Mesenchymal stem cell (in vitro differentiated cells and primary cell): Measurements from ENCODE around the gene THBD.

Experiments used
- DNase-seq: peaks from one replicate; pipeline ENCODE4 v3.0.0-alpha.2; 2013
- H2AFZ ChIP-seq: one replicate; pipeline ENCODE4 v1.6.1; 2013; ENCODE audit warnings: low read depth, mild to moderate bottlenecking, control low read depth, inconsistent platforms, low read length, moderate library complexity
- H2AK5ac ChIP-seq: 2 replicates; pipeline ENCODE4 v1.6.1; 2013; ENCODE audit warnings: low read length, moderate library complexity, mild to moderate bottlenecking, inconsistent platforms; ENCODE audit not compliant: severe bottlenecking
- H2BK120ac ChIP-seq: one replicate; pipeline ENCODE4 v1.6.1; 2013; ENCODE audit warnings: low read depth, mild to moderate bottlenecking, inconsistent platforms, low read length, moderate library complexity
- H2BK12ac ChIP-seq, 2 experiments: one replicate each; pipeline ENCODE4 v1.6.1; 2013; ENCODE audit warnings: inconsistent platforms in 2 of 2, low read length in 2 of 2, mild to moderate bottlenecking in 2 of 2, moderate library complexity in 2 of 2, control low read depth in 1 of 2
- H2BK15ac ChIP-seq: one replicate; pipeline ENCODE4 v1.6.1; 2013; ENCODE audit warnings: mild to moderate bottlenecking, low read depth, inconsistent platforms; ENCODE audit not compliant: poor library complexity, severe bottlenecking
- H2BK5ac ChIP-seq: 2 replicates; pipeline ENCODE4 v1.6.1; 2013; ENCODE audit warnings: low read depth, mild to moderate bottlenecking, low read length, control low read depth, inconsistent platforms; ENCODE audit not compliant: poor library complexity, severe bottlenecking
- H3K14ac ChIP-seq, 2 experiments: one replicate each; pipeline ENCODE4 v1.6.1; 2013; ENCODE audit warnings: inconsistent platforms in 2 of 2, low read length in 2 of 2, control low read depth in 1 of 2, mild to moderate bottlenecking in 1 of 2, moderate library complexity in 1 of 2
- H3K18ac ChIP-seq, 2 experiments: one replicate each; pipeline ENCODE4 v1.6.1; 2013; ENCODE audit warnings: inconsistent platforms in 2 of 2, low read length in 2 of 2, control low read depth in 1 of 2, low read depth in 1 of 2, mild to moderate bottlenecking in 1 of 2
- H3K23ac ChIP-seq, 2 experiments: one replicate each; pipeline ENCODE4 v1.6.1; 2013; ENCODE audit warnings: inconsistent platforms in 2 of 2, low read length in 2 of 2, mild to moderate bottlenecking in 2 of 2, moderate library complexity in 2 of 2, control low read depth in 1 of 2
- H3K27ac ChIP-seq: 2 replicates; pipeline ENCODE4 v1.5.1; 2013; ENCODE audit warnings: mild to moderate bottlenecking, moderate library complexity, low read length, control low read depth, inconsistent platforms; ENCODE audit not compliant: poor library complexity, severe bottlenecking
- H3K27me3 ChIP-seq, 2 experiments: 2 replicates each; pipeline versions ENCODE4 v1.6.1 to v1.7.0; 2013; ENCODE audit warnings: low read length in 2 of 2, mild to moderate bottlenecking in 2 of 2, moderate library complexity in 2 of 2, control low read depth in 1 of 2, inconsistent platforms in 1 of 2; ENCODE audit not compliant: control insufficient read depth in 1 of 2, insufficient read depth in 1 of 2
- H3K36me3 ChIP-seq, 2 experiments: 2 replicates each; pipeline versions ENCODE4 v1.6.1 to v1.7.0; 2013; ENCODE audit warnings: low read length in 2 of 2, control low read depth in 1 of 2, inconsistent platforms in 1 of 2, low read depth in 1 of 2, mild to moderate bottlenecking in 1 of 2; ENCODE audit not compliant: insufficient read depth in 2 of 2, control insufficient read depth in 1 of 2
- H3K4ac ChIP-seq, 2 experiments: one replicate each; pipeline ENCODE4 v1.6.1; 2013; ENCODE audit warnings: inconsistent platforms in 2 of 2, low read length in 2 of 2, mild to moderate bottlenecking in 2 of 2, moderate library complexity in 2 of 2, control low read depth in 1 of 2, low read depth in 1 of 2
- H3K4me1 ChIP-seq: 2 replicates; pipeline ENCODE4 v1.6.1; 2013; ENCODE audit warnings: low read depth, low read length, control low read depth; ENCODE audit not compliant: control insufficient read depth, insufficient read depth
- H3K4me2 ChIP-seq: 2 replicates; pipeline ENCODE4 v1.6.1; 2013; ENCODE audit warnings: low read length, mild to moderate bottlenecking, inconsistent platforms; ENCODE audit not compliant: poor library complexity, severe bottlenecking
- H3K4me3 ChIP-seq, 2 experiments: 2 replicates each; pipeline versions ENCODE4 v1.5.1 to v1.7.0; 2013; ENCODE audit warnings: low read length in 2 of 2, mild to moderate bottlenecking in 2 of 2, control low read depth in 1 of 2, low read depth in 1 of 2; ENCODE audit not compliant: insufficient read depth in 1 of 2
- H3K79me1 ChIP-seq: replicated peaks from 2 replicates; pipeline ENCODE4 v1.6.1; 2013; ENCODE audit warnings: mild to moderate bottlenecking, control low read depth, low read length, inconsistent platforms; ENCODE audit not compliant: poor library complexity, severe bottlenecking
- H3K9ac ChIP-seq: 2 replicates; pipeline ENCODE4 v1.7.0; 2013; ENCODE audit warnings: mild to moderate bottlenecking, low read length, moderate library complexity
- H3K9me3 ChIP-seq: 2 replicates; pipeline ENCODE4 v1.7.0; 2013; ENCODE audit warnings: mild to moderate bottlenecking, low read length; ENCODE audit not compliant: control insufficient read depth
- H4K8ac ChIP-seq: one replicate; pipeline ENCODE4 v1.6.1; 2013; ENCODE audit warnings: inconsistent platforms, mild to moderate bottlenecking, low read length, moderate library complexity
- H4K91ac ChIP-seq: one replicate; pipeline ENCODE4 v1.6.1; 2013; ENCODE audit warnings: mild to moderate bottlenecking, low read length, inconsistent platforms
- WGBS: methylation state at CpG from one replicate; pipeline ENCODE4 v1.1.7; 2013; ENCODE audit warnings: mixed read lengths; 5-methylcytosine and 5-hydroxymethylcytosine counted together

THBD gene

DNA sequence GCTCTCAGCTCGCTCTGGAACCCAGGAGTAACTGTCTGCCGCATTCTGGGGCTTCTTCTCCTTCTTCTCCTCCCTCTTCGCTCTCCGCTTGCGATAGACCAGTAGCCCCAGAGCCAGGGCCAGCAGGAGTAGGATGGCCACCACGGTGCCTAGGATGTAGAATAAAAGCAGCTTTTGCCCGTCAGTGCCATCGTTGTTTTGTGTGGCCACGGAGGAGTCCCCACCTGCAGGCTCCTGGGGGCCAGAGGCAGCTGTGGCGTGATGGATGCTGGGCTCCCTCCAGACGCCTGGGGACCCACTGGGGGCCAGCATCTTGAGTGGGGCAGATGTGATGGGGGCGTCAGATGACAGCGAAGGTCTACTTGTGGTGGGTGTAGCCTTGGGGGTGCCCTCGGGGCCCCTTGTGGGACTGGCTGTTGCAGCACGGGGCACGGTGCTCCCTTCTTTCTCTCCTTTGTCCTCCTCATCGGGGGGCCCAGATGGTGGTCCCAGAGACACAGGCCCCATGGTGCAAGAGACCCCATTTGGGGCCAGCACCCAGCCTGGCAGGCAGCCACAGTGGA is 34.9 kb upstream of the THBD start:
- Histone ChIP-seq H3K27ac (no peak overlapping the region), H2BK15ac (no peak overlapping the region), H3K79me1 (no peaks in the 10 kb centered on the region), H3K4me1 (peaks cover 2% of the 10 kb centered on the region), H2BK12ac (no peak overlapping the region), H2BK120ac (no peak overlapping the region), H4K8ac (no peak overlapping the region), H3K23ac (no peak overlapping the region), H3K18ac (no peak overlapping the region), H3K9ac (no peak overlapping the region), H2BK5ac (no peak overlapping the region), H2AK5ac (no peak overlapping the region), H3K36me3 (no peaks in the 10 kb centered on the region), H2AFZ (no peak overlapping the region), H3K4me3 (no peak overlapping the region), H4K91ac (no peak overlapping the region), H3K27me3 (peaks cover 2 to 11% of the 10 kb centered on the region in 2 experiments), H3K4me2 (no peak overlapping the region), H3K14ac (no peak overlapping the region), H3K4ac (no peak overlapping the region), H3K9me3 (no peaks in the 10 kb centered on the region)
- 92% methylated on average over 17 of the region's 17 CpGs for whole genome bisulfite sequencing
- DNase-seq, result no peak

DNA sequence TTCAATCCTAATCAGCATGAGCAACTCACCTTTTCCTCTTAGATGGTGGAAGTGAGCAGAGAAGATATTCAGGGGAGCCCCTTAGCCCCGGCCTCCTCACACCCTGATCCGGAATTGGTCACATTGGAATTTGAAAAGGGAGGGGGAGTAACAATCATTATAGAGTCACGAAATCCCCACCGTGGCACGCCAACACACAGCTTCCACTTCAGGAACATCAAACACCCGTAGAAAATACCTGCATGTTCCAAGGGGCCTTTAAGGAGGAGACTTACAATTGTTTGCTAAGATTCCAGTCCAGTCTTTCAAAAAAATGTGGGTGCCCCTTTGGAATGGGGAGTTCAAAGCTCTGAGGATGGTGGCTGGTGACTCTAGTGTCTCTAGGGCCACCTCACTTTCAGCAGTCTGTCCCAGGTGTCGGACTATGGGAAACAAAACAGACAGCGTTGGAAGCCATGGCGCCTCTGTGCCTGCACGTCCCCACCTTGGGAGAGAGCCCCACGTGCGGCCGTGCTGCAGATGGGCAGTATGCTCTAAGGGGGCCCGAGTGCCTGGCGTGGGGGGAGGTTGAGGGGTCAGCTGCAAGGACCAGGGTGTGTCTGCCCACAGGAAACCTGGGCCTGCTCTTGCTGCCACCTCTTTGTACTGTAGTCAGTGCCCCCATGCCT is 34.2 kb upstream of the THBD start:
- DNase-seq, result no peak
- H2BK120ac ChIP-seq, result no peak overlapping the region
- no peak overlapping the region for H4K8ac ChIP-seq
- H3K4me3 ChIP-seq, result no peak overlapping the region
- no peak overlapping the region for H2BK5ac ChIP-seq
- no peak overlapping the region for H3K4ac ChIP-seq
- H3K4me1 ChIP-seq, result peaks cover 2% of the 10 kb centered on the region
- H3K23ac ChIP-seq, result no peak overlapping the region
- H3K36me3 ChIP-seq, result no peaks in the 10 kb centered on the region
- H2AFZ ChIP-seq, result no peak overlapping the region
- no peak overlapping the region for H4K91ac ChIP-seq
- no peak overlapping the region for H2BK12ac ChIP-seq
- H3K4me2 ChIP-seq, result no peak overlapping the region
- peaks cover 9 to 11% of the 10 kb centered on the region in 2 experiments for H3K27me3 ChIP-seq
- H3K18ac ChIP-seq, result no peak overlapping the region
- H3K9me3 ChIP-seq, result no peaks in the 10 kb centered on the region
- no peaks in the 10 kb centered on the region for H3K79me1 ChIP-seq
- H3K27ac ChIP-seq, result no peak overlapping the region
- H2BK15ac ChIP-seq, result no peak overlapping the region
- 94% methylated on average over 8 of the region's 15 CpGs for WGBS
- H3K14ac ChIP-seq, result no peak overlapping the region
- H2AK5ac ChIP-seq, result no peak overlapping the region
- H3K9ac ChIP-seq, result no peak overlapping the region

DNA sequence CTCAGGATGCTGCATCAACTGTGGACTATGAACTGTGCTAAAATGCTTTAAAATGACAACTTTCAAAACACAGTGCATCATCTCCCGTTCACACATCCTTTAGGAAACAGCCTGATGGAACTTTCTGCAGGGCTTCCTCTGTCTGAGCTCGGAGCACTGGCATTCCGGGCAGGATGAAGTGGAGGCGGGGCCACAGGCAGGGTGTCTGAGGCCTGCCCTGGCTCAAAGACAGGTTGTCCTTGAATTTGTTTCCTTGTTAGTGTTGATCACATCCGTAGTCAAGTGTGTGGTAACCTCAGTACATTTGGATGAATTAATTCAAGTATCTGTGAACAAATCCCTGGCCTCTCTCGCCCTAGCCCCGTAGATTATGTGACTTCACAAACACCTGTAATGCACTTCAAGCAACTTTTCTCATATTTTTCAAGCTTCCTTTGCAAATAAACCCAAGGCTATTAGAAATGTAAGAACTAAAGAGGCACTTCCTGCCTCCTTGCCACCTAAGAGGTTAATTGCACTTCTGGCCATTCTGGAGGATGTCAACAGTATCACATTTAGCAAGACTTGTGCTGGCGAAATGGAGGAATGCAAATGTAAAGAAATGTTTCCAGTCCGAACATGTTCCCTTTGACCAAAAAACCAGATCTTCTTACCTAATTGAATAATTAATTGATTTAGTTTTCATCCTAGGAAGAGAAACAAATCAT is 33.5 kb upstream of the THBD start:
- Histone ChIP-seq H3K4me3 (no peak overlapping the region), H3K4me2 (no peak overlapping the region), H3K23ac (no peak overlapping the region), H2AK5ac (no peak overlapping the region), H3K9me3 (no peaks in the 10 kb centered on the region), H3K27ac (no peak overlapping the region), H3K79me1 (no peaks in the 10 kb centered on the region), H3K9ac (no peak overlapping the region), H3K4ac (no peak overlapping the region), H2BK12ac (no peak overlapping the region), H3K14ac (no peak overlapping the region), H4K91ac (no peak overlapping the region), H3K18ac (no peak overlapping the region), H2AFZ (no peak overlapping the region), H2BK5ac (no peak overlapping the region), H3K27me3 (peaks cover 8 to 14% of the 10 kb centered on the region in 2 experiments), H2BK120ac (no peak overlapping the region), H4K8ac (no peak overlapping the region), H2BK15ac (no peak overlapping the region), H3K36me3 (no peaks in the 10 kb centered on the region), H3K4me1 (peaks cover 2% of the 10 kb centered on the region)
- 40% methylated on average over 6 of the region's 9 CpGs for WGBS
- DNase-seq, result no peak

DNA sequence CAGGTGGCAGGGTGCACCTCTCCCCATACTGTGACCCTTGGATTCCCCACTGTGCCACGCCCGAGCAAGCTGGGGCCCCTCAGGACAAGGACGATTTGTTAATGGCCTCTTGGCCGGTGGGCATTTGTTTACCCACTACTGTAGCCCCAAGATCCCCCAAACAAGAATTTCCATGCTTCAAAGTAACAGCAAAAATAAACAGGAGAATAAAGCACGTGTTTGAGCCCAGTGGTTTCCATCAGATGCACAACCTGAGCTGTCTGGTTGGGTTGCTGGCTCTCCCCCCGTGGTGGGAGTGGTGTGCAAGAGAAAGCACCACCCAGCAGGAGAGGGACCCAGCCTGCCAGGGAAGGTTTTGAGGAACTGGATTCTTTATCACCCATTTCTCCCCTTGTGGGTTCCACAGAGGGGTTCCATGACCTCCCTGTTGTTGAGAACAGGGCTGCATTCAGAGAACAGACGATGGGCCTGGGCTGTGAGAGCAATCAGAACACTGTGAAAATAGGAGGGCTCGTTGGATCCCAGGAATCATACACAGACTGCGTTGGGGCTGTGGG is 31.9 kb upstream of the THBD start:
- WGBS, result 87% methylated on average over 9 of the region's 9 CpGs
- no peak overlapping the region for H4K8ac ChIP-seq
- H2AK5ac ChIP-seq, result no peak overlapping the region
- H2BK120ac ChIP-seq, result no peak overlapping the region
- H3K4me3 ChIP-seq, result no peak overlapping the region
- H3K4me1 ChIP-seq, result peaks cover 1% of the 10 kb centered on the region
- no peaks in the 10 kb centered on the region for H3K9me3 ChIP-seq
- no peaks in the 10 kb centered on the region for H3K36me3 ChIP-seq
- H3K9ac ChIP-seq, result no peak overlapping the region
- H3K18ac ChIP-seq, result no peak overlapping the region
- no peak overlapping the region for H3K4ac ChIP-seq
- no peak overlapping the region for H3K4me2 ChIP-seq
- no peak overlapping the region for H4K91ac ChIP-seq
- no peak overlapping the region for H2BK15ac ChIP-seq
- no peak for DNase-seq
- H3K79me1 ChIP-seq, result no peaks in the 10 kb centered on the region
- H2BK12ac ChIP-seq, result no peak overlapping the region
- no peak overlapping the region for H3K27ac ChIP-seq
- H3K27me3 ChIP-seq, result peaks cover 3 to 14% of the 10 kb centered on the region in 2 experiments
- no peak overlapping the region for H2BK5ac ChIP-seq
- no peak overlapping the region for H2AFZ ChIP-seq
- no peak overlapping the region for H3K14ac ChIP-seq
- no peak overlapping the region for H3K23ac ChIP-seq
